Right lobe of liver (tissue), 6 donors: ENCODE results near the gene RIPK4. TPM values are rescaled to one million over a fixed set of nuclear protein-coding genes. Genes with fewer than 3 reads are reported as not detected.

Source experiments
- ATAC-seq, 4 donors: fragments of 200-7000 bp; cut with Tn5 transposase; one replicate each; pipeline ENCODE4 v1.9.1; 2020; ENCODE audit warnings: mild to moderate bottlenecking in 4 of 4, moderate library complexity in 4 of 4
- DNase-seq, 3 donors: peaks; one replicate each; pipeline ENCODE4 v3.0.0-alpha.2; 2020
- H3K27ac ChIP-seq, 3 donors: fragments of 200-600 bp; one replicate each; pipeline ENCODE4 v1.8.0; 2022
- H3K27me3 ChIP-seq, 2 donors: fragments of 200-600 bp; one replicate each; pipeline ENCODE4 v1.8.0; 2022
- H3K36me3 ChIP-seq, 4 donors: fragments of 200-600 bp; sonication (generic) in 1 of 4; one replicate each; pipeline versions ENCODE4 v1.5.1 to v1.8.0; 2017 to 2022; ENCODE audit warnings: control low read depth in 1 of 4
- H3K4me1 ChIP-seq, 4 donors: fragments of 200-600 bp; sonication (generic) in 1 of 4; one replicate each; pipeline versions ENCODE4 v1.5.1 to v1.8.0; 2017 to 2022; ENCODE audit warnings: control low read depth in 1 of 4
- H3K4me3 ChIP-seq, 3 donors: fragments of 200-600 bp; one replicate each; pipeline ENCODE4 v1.8.0; 2022
- H3K9me3 ChIP-seq, 4 donors: fragments of 200-600 bp; sonication (generic) in 1 of 4; one replicate each; pipeline versions ENCODE4 v1.5.1 to v1.8.0; 2017 to 2022; ENCODE audit warnings: control low read depth in 1 of 4
- CTCF ChIP-seq, 4 donors: fragments of 200-600 bp in 3 of 4; fragments of 450-650 bp in 1 of 4; IDR thresholded peaks; one replicate each; pipeline versions ENCODE4 v1.5.1 to v1.8.0; 2016 to 2022; ENCODE audit warnings: antibody characterized with exemption in 4 of 4, mild to moderate bottlenecking in 2 of 4
- POLR2A ChIP-seq: fragments of 450-650 bp; IDR thresholded peaks from one replicate; pipeline ENCODE4 v1.6.1; 2017; ENCODE audit warnings: antibody characterized with exemption, mild to moderate bottlenecking
- WGBS: methylation state at CpG from one replicate; pipeline ENCODE4 v1.1.6; 2018; ENCODE audit warnings: low coverage, low lambda C conversion rate; ENCODE audit not compliant: insufficient coverage; ENCODE audit errors: missing lambda C conversion rate; 5-methylcytosine and 5-hydroxymethylcytosine counted together
- intact Hi-C, 2 donors: fragments of 100-400 bp; cut with DNase I; formaldehyde crosslinking; loops; one replicate each; pipeline versions ENCODE4 v1.11.2 to v1.14.1; 2022
- total RNA-seq, 6 experiments: library from RNA; depleted of rRNA in 2 of 6; stranded (reverse); fragments of >200 nt in 2 of 6; fragmentation: NEBNext Ultra II Directional in 3 of 6; extraction: Animal tissue kit (Norgen Biotek cat#: 25700) in 3 of 6; gene quantifications; one replicate each; pipeline versions ENCODE4 v1.1.0 to v1.2.4, GENCODE V29; 2016 to 2023
- donor health status: DM: no; HTN: yes; CAD: no.
- donor health status: DM: no; HTN: no; CAD: no.
- donor health status: DM: no; HTN: no; CAD: no.
- donor health status: DM: no; HTN: yes; CAD: no.
- donor health status: DM: no; HTN: yes; CAD: no.

RIPK4 gene
- total RNA-seq, 6 experiments from 2014 or later = 6.7 to 18.7 (median 12.7) TPM

- ATAC-seq (no peak), DNase-seq (no peak)
- 60% methylated on average over 9 of the region's 16 CpGs for WGBS
- Histone ChIP-seq H3K27ac (no peak overlapping the region), H3K4me3 (no peak overlapping the region), H3K36me3 (no peaks in the 10 kb centered on the region), H3K9me3 (no peaks in the 10 kb centered on the region), H3K27me3 (no peaks in the 10 kb centered on the region), H3K4me1 (peaks cover 0 to 14% (median 0%) of the 10 kb centered on the region in 4 donors)
- TF ChIP-seq CTCF (IDR thresholded peaks at IDR 0.05) (no peak), POLR2A (no peak)
- intact Hi-C loops = loop anchor here in 1 of 2 donors (10.0 kb wide), 1 partner anchor 158 kb away; no protein-coding TSS in a partner anchor
Observed at GRCh38 chr21:41772351-41773080, 5.7 kb upstream of the RIPK4 start.

- no peak for ATAC-seq
- no peaks in the 10 kb centered on the region for H3K9me3 ChIP-seq
- intact Hi-C loops = loop anchor here in 1 of 2 donors (10.0 kb wide), 1 partner anchor 157 kb away; no protein-coding TSS in a partner anchor
- no peaks in the 10 kb centered on the region for H3K27me3 ChIP-seq
- H3K27ac ChIP-seq = no peak overlapping the region
- DNase-seq = no peak
- no peak for TF ChIP-seq POLR2A
- TF ChIP-seq CTCF (IDR thresholded peaks at IDR 0.05) = no peak
- no peaks in the 10 kb centered on the region for H3K36me3 ChIP-seq
- no CpG with 5 or more reads among the region's 7 CpGs for WGBS
- H3K4me1 ChIP-seq = peaks cover 0 to 14% (median 3%) of the 10 kb centered on the region in 4 donors
- no peak overlapping the region for H3K4me3 ChIP-seq
Observed at GRCh38 chr21:41771625-41771945, 4.7 kb upstream of the RIPK4 start.

GRCh38 chr21:41770901-41771624 lies 4.2 kb upstream of the RIPK4 start:
- no peak for DNase-seq

GRCh38 chr21:41769933-41770332 lies 3.1 kb upstream of the RIPK4 start:
- no peaks in the 10 kb centered on the region for H3K9me3 ChIP-seq
- TF ChIP-seq CTCF (IDR thresholded peaks at IDR 0.05) (no peak), POLR2A (no peak)
- H3K27ac ChIP-seq = no peak overlapping the region
- H3K27me3 ChIP-seq = no peaks in the 10 kb centered on the region
- WGBS = 100% methylated on average over 1 of the region's 5 CpGs
- ATAC-seq (no peak), DNase-seq (no peak)
- intact Hi-C loops = loop anchor here in 1 of 2 donors (10.0 kb wide), 1 partner anchor 155 kb away; no protein-coding TSS in a partner anchor
- no peak overlapping the region for H3K4me3 ChIP-seq
- no peaks in the 10 kb centered on the region for H3K36me3 ChIP-seq
- peaks cover 0 to 22% (median 5%) of the 10 kb centered on the region in 4 donors for H3K4me1 ChIP-seq

More at GRCh38 chr21:41770901-41771624, 4.2 kb upstream of the RIPK4 start:
- Histone ChIP-seq H3K27me3 (no peaks in the 10 kb centered on the region), H3K4me1 (peaks cover 0 to 14% (median 3%) of the 10 kb centered on the region in 4 donors), H3K27ac (no peak overlapping the region), H3K4me3 (no peak overlapping the region), H3K9me3 (no peaks in the 10 kb centered on the region), H3K36me3 (no peaks in the 10 kb centered on the region)
- WGBS = no CpG with 5 or more reads among the region's 14 CpGs
- ATAC-seq = no peak
- no peak for TF ChIP-seq CTCF (IDR thresholded peaks at IDR 0.05)
- no peak for TF ChIP-seq POLR2A
- intact Hi-C loops = loop anchor here in 1 of 2 donors (10.0 kb wide), 1 partner anchor 156 kb away; no protein-coding TSS in a partner anchor
